ENCODE data around the gene METRN.
A peak's percentile ranks its signal among the peaks of the same experiment; 100 is the strongest.
"Not testable (repeated sequence)": the region's sequence is repeated elsewhere in the genome, so short reads cannot be mapped to it uniquely, and the experiment has no call there.

METRN gene

GRCh38 chr16:739560-740458, 24.9 kb downstream of the METRN start:
- Mint-ChIP-seq H3K27ac (no peak overlapping the region), H3K36me3 (peaks cover 2% of the 10 kb centered on the region), H3K4me3 (peak overlapping the region; percentile 76), H3K4me1 (ENCODE audit: low read depth) (peaks cover 6% of the 10 kb centered on the region), H3K9me3 (ENCODE audit: low read depth) (no peaks in the 10 kb centered on the region), H3K27me3 (no peaks in the 10 kb centered on the region)

DNA sequence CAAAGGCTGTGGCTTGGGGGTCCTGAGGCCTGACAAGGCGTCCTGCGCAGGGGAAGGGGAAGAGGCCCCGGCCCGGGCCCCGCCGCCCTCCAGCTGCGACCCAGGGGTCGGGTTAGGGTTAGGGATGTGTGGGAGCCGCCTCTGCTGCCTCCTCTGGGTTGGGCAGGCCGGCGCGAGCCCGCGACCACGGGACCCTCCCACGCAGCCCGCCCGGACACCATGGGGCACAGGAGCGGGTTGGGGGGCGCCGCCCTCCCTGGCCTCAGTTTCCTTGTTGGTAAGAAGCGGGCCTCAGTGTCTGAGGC, 25.5 kb downstream of the METRN start:
- peaks cover 2% of the 10 kb centered on the region for H3K36me3 Mint-ChIP-seq
- no peaks in the 10 kb centered on the region for H3K9me3 Mint-ChIP-seq (ENCODE audit: low read depth)
- H3K4me1 Mint-ChIP-seq (ENCODE audit: low read depth), result peaks cover 6% of the 10 kb centered on the region
- H3K27ac Mint-ChIP-seq, result no peak overlapping the region
- no peaks in the 10 kb centered on the region for H3K27me3 Mint-ChIP-seq
- H3K4me3 Mint-ChIP-seq, result peak overlapping the region; percentile 76

GRCh38 chr16:740764-741505, 26.0 kb downstream of the METRN start, which contains the start of gene CIAO3:
Gene CIAO3, minus strand, starts transcription at chr16:740997. Its CDS starts 12 bp downstream, at chr16:740985.
- Mint-ChIP-seq H3K27ac (peak within 1 kb of the TSS; percentile 34), H3K9me3 (ENCODE audit: low read depth) (no peaks in the 10 kb centered on the region), H3K36me3 (peaks cover 2% of the 10 kb centered on the region), H3K4me1 (ENCODE audit: low read depth) (peaks cover 6% of the 10 kb centered on the region), H3K27me3 (no peaks in the 10 kb centered on the region), H3K4me3 (peak within 1 kb of the TSS; percentile 84)

- H3K9me3 Mint-ChIP-seq (ENCODE audit: low read depth), result no peaks in the 10 kb centered on the region
- peaks cover 6% of the 10 kb centered on the region for H3K4me1 Mint-ChIP-seq (ENCODE audit: low read depth)
- no peaks in the 10 kb centered on the region for H3K27me3 Mint-ChIP-seq
- H3K27ac Mint-ChIP-seq, result no peak overlapping the region
- H3K4me3 Mint-ChIP-seq, result peak overlapping the region; percentile 84
- H3K36me3 Mint-ChIP-seq, result peaks cover 2% of the 10 kb centered on the region
Measured at GRCh38 chr16:741986-742629, 27.2 kb downstream of the METRN start.

DNA sequence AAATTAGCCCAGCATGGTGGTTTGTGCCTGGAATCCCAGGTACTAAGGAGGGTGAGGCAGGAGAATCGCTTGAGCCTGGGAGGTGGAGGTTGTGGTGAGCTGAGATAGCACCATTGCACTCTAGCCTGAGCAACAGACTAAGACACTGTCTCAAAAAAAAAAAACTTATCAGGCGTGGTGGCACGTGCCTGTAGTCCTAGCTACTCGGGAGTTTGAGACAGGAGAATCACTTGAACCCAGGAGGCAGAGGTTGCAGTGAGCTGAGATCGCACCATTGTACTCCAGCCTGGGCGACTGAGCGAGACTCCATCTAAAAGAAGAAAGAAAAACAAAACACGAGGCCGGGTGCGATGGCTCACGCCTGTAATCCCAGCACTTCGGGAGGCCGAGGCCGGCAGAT, 28.0 kb downstream of the METRN start:
- not testable (repeated sequence) for H3K36me3 Mint-ChIP-seq; H3K27ac Mint-ChIP-seq; H3K4me1 Mint-ChIP-seq (ENCODE audit: low read depth); H3K4me3 Mint-ChIP-seq; H3K9me3 Mint-ChIP-seq (ENCODE audit: low read depth); H3K27me3 Mint-ChIP-seq

GRCh38 chr16:743794-744500, 29.0 kb downstream of the METRN start:
- no peak overlapping the region for H3K4me3 Mint-ChIP-seq
- no peaks in the 10 kb centered on the region for H3K27me3 Mint-ChIP-seq
- no peak overlapping the region for H3K27ac Mint-ChIP-seq
- H3K36me3 Mint-ChIP-seq, result no peaks in the 10 kb centered on the region
- H3K4me1 Mint-ChIP-seq (ENCODE audit: low read depth), result peaks cover 6% of the 10 kb centered on the region
- no peaks in the 10 kb centered on the region for H3K9me3 Mint-ChIP-seq (ENCODE audit: low read depth)

DNA sequence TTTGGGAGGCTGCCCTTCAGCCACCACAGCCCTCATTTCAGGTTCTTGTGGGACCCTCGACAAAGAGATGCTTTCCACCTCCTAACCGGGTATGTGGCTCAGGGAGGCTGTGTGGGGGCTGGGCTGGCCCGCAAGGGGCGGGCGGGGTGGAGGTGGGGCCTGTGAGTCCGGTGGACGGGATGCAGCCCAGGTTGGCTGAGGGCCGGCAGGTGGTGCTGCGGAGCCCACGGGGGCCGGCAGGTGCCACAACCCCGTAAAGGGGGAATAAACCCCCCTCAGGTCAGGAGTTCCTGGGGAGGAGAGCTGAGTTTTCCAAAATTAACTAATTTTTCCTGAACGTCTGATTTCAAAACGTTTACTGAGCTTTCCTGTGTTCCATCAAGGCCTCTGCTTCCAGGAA, 30.8 kb downstream of the METRN start:
- Mint-ChIP-seq H3K4me1 (ENCODE audit: low read depth) (no peaks in the 10 kb centered on the region), H3K36me3 (no peaks in the 10 kb centered on the region), H3K27ac (no peak overlapping the region), H3K4me3 (no peak overlapping the region), H3K27me3 (no peaks in the 10 kb centered on the region), H3K9me3 (ENCODE audit: low read depth) (no peaks in the 10 kb centered on the region)

DNA sequence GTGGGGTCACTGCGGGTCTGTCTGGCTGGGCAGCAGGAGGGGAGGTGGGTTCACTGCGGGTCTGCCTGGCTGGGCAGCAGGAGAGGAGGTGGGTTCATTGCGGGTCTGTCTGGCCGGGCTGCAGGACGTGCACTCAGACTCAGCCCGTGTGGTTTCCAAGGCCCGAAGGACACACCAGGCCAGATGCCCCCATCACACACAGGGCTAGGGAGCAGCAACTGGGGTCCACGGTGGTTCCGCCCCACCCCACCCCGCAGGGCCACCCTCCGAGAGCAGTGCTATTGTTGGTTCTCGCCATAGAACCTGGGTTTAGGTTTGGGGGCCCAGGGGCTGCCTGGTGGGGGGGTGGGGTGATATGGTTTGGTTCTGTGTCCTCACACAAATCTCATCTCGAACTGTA, 31.7 kb downstream of the METRN start:
- no peaks in the 10 kb centered on the region for H3K9me3 Mint-ChIP-seq (ENCODE audit: low read depth)
- H3K36me3 Mint-ChIP-seq, result no peaks in the 10 kb centered on the region
- H3K4me3 Mint-ChIP-seq, result no peak overlapping the region
- H3K27ac Mint-ChIP-seq, result no peak overlapping the region
- no peaks in the 10 kb centered on the region for H3K27me3 Mint-ChIP-seq
- H3K4me1 Mint-ChIP-seq (ENCODE audit: low read depth), result no peaks in the 10 kb centered on the region

DNA sequence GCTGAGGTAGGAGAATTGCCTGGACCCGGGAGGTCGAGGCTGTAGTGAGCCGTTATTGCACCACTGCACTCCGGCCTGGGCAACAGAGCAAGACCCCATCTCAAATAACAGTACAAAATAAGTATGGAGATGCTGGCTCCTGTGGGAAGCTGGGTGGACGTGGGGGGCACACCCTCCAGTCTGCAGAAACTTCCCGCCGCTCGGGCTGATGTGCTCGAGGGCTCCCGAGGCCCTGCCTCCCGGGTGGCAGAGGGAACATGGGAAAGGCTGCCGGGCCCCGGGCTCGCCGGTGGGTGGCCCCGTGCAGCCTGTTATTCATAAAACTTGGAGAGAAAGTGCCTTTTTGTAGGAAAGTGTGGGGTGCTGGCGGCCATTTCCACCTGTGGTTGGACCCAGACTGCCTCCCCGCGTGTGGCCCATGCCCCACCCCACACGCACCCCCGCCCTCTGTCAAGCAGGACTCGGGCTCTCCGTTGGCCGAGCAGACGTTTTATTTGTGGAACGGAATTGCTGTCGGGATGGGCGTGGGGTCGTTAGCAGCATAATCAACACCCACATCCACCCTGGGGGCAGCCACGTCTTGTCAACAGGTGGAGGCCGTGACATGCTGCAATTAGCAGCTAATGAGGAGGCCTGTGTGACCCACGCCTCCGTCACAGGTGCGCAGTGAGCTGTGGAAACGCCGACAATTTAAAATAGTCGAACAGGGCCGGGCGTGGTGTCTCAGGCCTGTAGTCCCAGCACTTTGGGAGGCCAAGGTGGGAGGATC, 33.2 kb downstream of the METRN start:
- Mint-ChIP-seq H3K9me3 (ENCODE audit: low read depth) (no peaks in the 10 kb centered on the region), H3K27me3 (no peaks in the 10 kb centered on the region), H3K27ac (no peak overlapping the region), H3K36me3 (no peaks in the 10 kb centered on the region), H3K4me3 (no peak overlapping the region), H3K4me1 (ENCODE audit: low read depth) (no peaks in the 10 kb centered on the region)

DNA sequence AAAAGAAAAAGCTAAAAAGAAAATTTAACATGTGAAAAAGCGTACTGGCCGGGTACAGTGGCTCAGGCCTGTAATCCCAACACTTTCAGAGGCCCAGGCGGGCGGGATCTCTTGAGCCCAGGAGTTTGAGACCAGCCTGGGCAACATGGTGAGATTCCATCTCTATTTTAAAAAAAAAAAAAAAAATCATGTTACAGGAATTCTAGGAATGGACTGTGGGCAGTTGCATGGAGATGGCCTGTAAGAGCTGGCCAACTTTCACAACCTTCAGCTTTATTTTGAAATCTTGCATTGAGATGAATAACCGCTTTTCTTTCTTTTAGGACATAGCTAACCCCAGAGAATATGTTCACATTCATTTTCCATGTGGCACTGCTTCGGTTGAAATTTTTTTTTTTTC, 34.1 kb downstream of the METRN start:
- no peak overlapping the region for H3K27ac Mint-ChIP-seq
- no peak overlapping the region for H3K4me3 Mint-ChIP-seq
- H3K36me3 Mint-ChIP-seq, result no peaks in the 10 kb centered on the region
- H3K27me3 Mint-ChIP-seq, result no peaks in the 10 kb centered on the region
- H3K9me3 Mint-ChIP-seq (ENCODE audit: low read depth), result no peaks in the 10 kb centered on the region
- H3K4me1 Mint-ChIP-seq (ENCODE audit: low read depth), result no peaks in the 10 kb centered on the region

DNA sequence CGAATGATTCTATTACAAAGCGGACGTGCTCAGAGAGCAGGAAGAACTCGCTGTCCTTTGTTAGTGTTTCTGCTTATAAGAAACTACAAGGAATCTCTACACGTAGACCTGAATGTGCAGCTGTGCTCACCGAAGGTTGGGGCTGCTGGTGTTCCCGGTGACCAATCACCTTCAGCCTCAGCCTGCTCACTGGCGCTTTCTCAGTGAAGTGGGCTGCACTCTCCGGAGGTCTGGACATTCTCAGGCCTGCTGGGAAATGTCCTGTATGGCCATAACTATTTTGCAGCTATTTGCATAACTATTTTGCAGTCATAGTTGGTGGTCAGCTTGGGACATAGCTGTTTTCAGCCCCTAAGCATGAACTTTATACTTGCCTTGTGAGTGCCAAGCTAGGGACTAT, 35.6 kb downstream of the METRN start:
- no peaks in the 10 kb centered on the region for H3K9me3 Mint-ChIP-seq (ENCODE audit: low read depth)
- no peaks in the 10 kb centered on the region for H3K36me3 Mint-ChIP-seq
- no peak overlapping the region for H3K27ac Mint-ChIP-seq
- H3K4me3 Mint-ChIP-seq, result no peak overlapping the region
- no peaks in the 10 kb centered on the region for H3K4me1 Mint-ChIP-seq (ENCODE audit: low read depth)
- no peaks in the 10 kb centered on the region for H3K27me3 Mint-ChIP-seq

DNA sequence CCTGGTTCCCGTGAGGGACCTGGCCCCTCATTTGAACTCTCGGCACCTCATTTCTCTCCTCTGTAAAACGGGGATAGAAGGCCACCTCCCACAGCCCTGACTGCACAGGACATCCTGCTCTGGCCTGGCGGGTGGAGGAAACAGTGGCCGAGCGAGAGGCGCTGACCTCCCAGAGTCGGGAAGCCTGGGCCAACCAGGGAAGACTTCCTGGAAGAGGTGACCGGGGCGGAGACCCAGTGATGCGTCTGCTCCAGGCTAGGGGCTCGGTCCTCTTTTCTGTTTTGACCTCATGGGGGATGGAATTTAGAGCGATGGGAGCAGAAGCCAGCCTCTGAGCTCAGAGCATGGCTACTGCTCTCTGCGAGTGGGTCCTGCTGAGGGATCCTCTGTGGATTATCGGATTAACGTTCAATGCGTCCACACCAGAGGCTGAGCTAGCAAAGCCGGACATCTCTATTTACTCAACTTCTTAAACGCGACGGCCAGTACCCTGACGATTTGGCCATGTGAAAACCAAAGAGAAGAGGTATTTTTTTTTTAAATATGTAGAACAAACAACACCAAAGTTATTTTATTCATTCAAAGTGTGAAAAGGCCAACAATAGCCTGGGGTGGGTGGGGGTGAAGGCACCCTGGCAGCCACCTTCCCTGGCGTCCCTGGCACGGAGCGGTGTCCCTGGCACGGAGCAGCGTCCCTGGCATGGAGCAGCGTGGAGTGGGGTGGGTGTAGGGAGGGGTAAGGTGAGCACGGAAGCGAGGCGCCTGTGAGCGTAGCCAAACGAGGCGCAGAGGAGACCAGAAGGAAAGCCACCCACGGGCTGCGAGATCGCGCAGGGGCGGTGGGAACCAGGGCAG, 36.5 kb downstream of the METRN start:
- Mint-ChIP-seq H3K36me3 (no peaks in the 10 kb centered on the region), H3K4me1 (ENCODE audit: low read depth) (no peaks in the 10 kb centered on the region), H3K4me3 (no peak overlapping the region), H3K9me3 (ENCODE audit: low read depth) (no peaks in the 10 kb centered on the region), H3K27me3 (no peaks in the 10 kb centered on the region), H3K27ac (no peak overlapping the region)

GRCh38 chr16:752007-752312, 37.0 kb downstream of the METRN start:
- Mint-ChIP-seq H3K9me3 (ENCODE audit: low read depth) (no peaks in the 10 kb centered on the region), H3K4me3 (no peak overlapping the region), H3K36me3 (no peaks in the 10 kb centered on the region), H3K27me3 (no peaks in the 10 kb centered on the region), H3K4me1 (ENCODE audit: low read depth) (no peaks in the 10 kb centered on the region), H3K27ac (no peak overlapping the region)

All from activated naive CD8-positive, alpha-beta T cell (primary cell).